Subcutaneous abdominal adipose tissue (tissue), 5 donors: Measurements from ENCODE around the gene SLC2A8.

Source experiments
- H3K27ac ChIP-seq: one replicate; pipeline ENCODE4 v1.7.0; 2013; ENCODE audit warnings: low read depth, mild to moderate bottlenecking, inconsistent platforms, low read length, moderate library complexity
- H3K27me3 ChIP-seq, 5 donors: one replicate each; pipeline ENCODE4 v1.7.0; 2013; ENCODE audit warnings: low read length in 5 of 5, inconsistent platforms in 1 of 5; ENCODE audit not compliant: control insufficient read depth in 5 of 5, insufficient read depth in 4 of 5
- H3K36me3 ChIP-seq, 5 donors: one replicate each; pipeline ENCODE4 v1.7.0; 2013; ENCODE audit warnings: low read length in 5 of 5; ENCODE audit not compliant: control insufficient read depth in 5 of 5, insufficient read depth in 5 of 5
- H3K4me1 ChIP-seq, 5 donors: one replicate each; pipeline ENCODE4 v1.7.0; 2013; ENCODE audit warnings: low read length in 5 of 5, mild to moderate bottlenecking in 3 of 5, moderate library complexity in 1 of 5; ENCODE audit not compliant: control insufficient read depth in 5 of 5, insufficient read depth in 5 of 5
- H3K4me3 ChIP-seq, 5 donors: one replicate each; pipeline ENCODE4 v1.7.0; 2013; ENCODE audit warnings: low read length in 5 of 5, low read depth in 1 of 5
- H3K9ac ChIP-seq, 5 donors: one replicate each; pipeline ENCODE4 v1.7.0; 2013; ENCODE audit warnings: low read length in 5 of 5, mild to moderate bottlenecking in 4 of 5, moderate library complexity in 3 of 5
- H3K9me3 ChIP-seq, 5 donors: one replicate each; pipeline ENCODE4 v1.7.0; 2013; ENCODE audit warnings: low read length in 5 of 5; ENCODE audit not compliant: control insufficient read depth in 5 of 5
- donor health status: healthy.
- donor health status: healthy.
- donor health status: healthy.
- donor health status: healthy.
- donor health status: healthy.

Gene SLC2A8

GRCh38 chr9:127390248-127390545, 6.8 kb upstream of the SLC2A8 start:
- Histone ChIP-seq H3K27me3 (no peaks in the 10 kb centered on the region), H3K9me3 (no peaks in the 10 kb centered on the region), H3K27ac (no peak overlapping the region), H3K4me1 (peaks cover 0 to 12% (median 10%) of the 10 kb centered on the region in 5 donors), H3K9ac (no peak overlapping the region), H3K36me3 (peaks cover 0 to 5% (median 0%) of the 10 kb centered on the region in 5 donors), H3K4me3 (no peak overlapping the region)

- no peak overlapping the region for H3K9ac ChIP-seq
- no peak overlapping the region for H3K27ac ChIP-seq
- peaks cover 0 to 5% (median 0%) of the 10 kb centered on the region in 5 donors for H3K36me3 ChIP-seq
- H3K9me3 ChIP-seq = no peaks in the 10 kb centered on the region
- no peaks in the 10 kb centered on the region for H3K27me3 ChIP-seq
- no peak overlapping the region for H3K4me3 ChIP-seq
- peaks cover 0 to 12% (median 10%) of the 10 kb centered on the region in 5 donors for H3K4me1 ChIP-seq
Measured at GRCh38 chr9:127390563-127390962, 6.4 kb upstream of the SLC2A8 start.

GRCh38 chr9:127392166-127392565, 4.8 kb upstream of the SLC2A8 start:
- Histone ChIP-seq H3K27ac (no peak overlapping the region), H3K4me3 (no peak overlapping the region), H3K9ac (no peak overlapping the region), H3K27me3 (no peaks in the 10 kb centered on the region), H3K36me3 (peaks cover 0 to 5% (median 0%) of the 10 kb centered on the region in 5 donors), H3K9me3 (no peaks in the 10 kb centered on the region), H3K4me1 (peaks cover 0 to 20% (median 19%) of the 10 kb centered on the region in 5 donors)

- Histone ChIP-seq H3K27ac (no peak overlapping the region), H3K9me3 (no peaks in the 10 kb centered on the region), H3K4me3 (no peak overlapping the region), H3K36me3 (peaks cover 0 to 5% (median 0%) of the 10 kb centered on the region in 5 donors), H3K9ac (no peak overlapping the region), H3K4me1 (peaks cover 0 to 25% (median 20%) of the 10 kb centered on the region in 5 donors), H3K27me3 (no peaks in the 10 kb centered on the region)
Measured at GRCh38 chr9:127392976-127393375, 4.0 kb upstream of the SLC2A8 start.

- Histone ChIP-seq H3K4me3 (no peak overlapping the region), H3K27ac (no peak overlapping the region), H3K36me3 (peaks cover 0 to 5% (median 0%) of the 10 kb centered on the region in 5 donors)
Measured at GRCh38 chr9:127393645-127394044, 3.3 kb upstream of the SLC2A8 start.

GRCh38 chr9:127395497-127396252, 1.3 kb upstream of the SLC2A8 start:
- peaks cover 0 to 29% (median 21%) of the 10 kb centered on the region in 5 donors for H3K4me1 ChIP-seq
- no peaks in the 10 kb centered on the region for H3K27me3 ChIP-seq
- H3K27ac ChIP-seq = no peak overlapping the region
- no peaks in the 10 kb centered on the region for H3K9me3 ChIP-seq
- no peak overlapping the region for H3K9ac ChIP-seq
- H3K36me3 ChIP-seq = peaks cover 0 to 12% (median 2%) of the 10 kb centered on the region in 5 donors
- H3K4me3 ChIP-seq = peak overlapping the region in 4 of 5 donors; percentile 74 to 88 (median 78)

More at GRCh38 chr9:127393645-127394044, 3.3 kb upstream of the SLC2A8 start:
- Histone ChIP-seq H3K4me1 (peaks cover 0 to 27% (median 20%) of the 10 kb centered on the region in 5 donors), H3K9ac (no peak overlapping the region), H3K9me3 (no peaks in the 10 kb centered on the region), H3K27me3 (no peaks in the 10 kb centered on the region)

GRCh38 chr9:127396253-127396807, 639 bp upstream of the SLC2A8 start:
- Histone ChIP-seq H3K36me3 (peaks cover 0 to 17% (median 4%) of the 10 kb centered on the region in 5 donors), H3K9ac (peak overlapping the region in 3 of 5 donors; percentile 23 to 74 (median 48)), H3K27ac (peak overlapping the region; percentile 6), H3K27me3 (no peaks in the 10 kb centered on the region), H3K4me1 (peaks cover 0 to 29% (median 21%) of the 10 kb centered on the region in 5 donors), H3K4me3 (peak overlapping the region; percentile 64 to 88 (median 76)), H3K9me3 (no peaks in the 10 kb centered on the region)

- H3K27ac ChIP-seq = no peak overlapping the region
- peak overlapping the region in 4 of 5 donors; percentile 67 to 83 (median 76) for H3K9ac ChIP-seq
- peaks cover 0 to 29% (median 21%) of the 10 kb centered on the region in 5 donors for H3K4me1 ChIP-seq
- no peaks in the 10 kb centered on the region for H3K27me3 ChIP-seq
- peak overlapping the region; percentile 53 to 81 (median 72) for H3K4me3 ChIP-seq
- peaks cover 0 to 30% (median 14%) of the 10 kb centered on the region in 5 donors for H3K36me3 ChIP-seq
- H3K9me3 ChIP-seq = no peaks in the 10 kb centered on the region
Measured at GRCh38 chr9:127397646-127398274, 791 bp downstream of the SLC2A8 start.

- H3K27me3 ChIP-seq = no peaks in the 10 kb centered on the region
- H3K27ac ChIP-seq = no peak overlapping the region
- H3K9ac ChIP-seq = peak overlapping the region in 4 of 5 donors; percentile 66 to 83 (median 74)
- H3K9me3 ChIP-seq = no peaks in the 10 kb centered on the region
- peaks cover 0 to 29% (median 21%) of the 10 kb centered on the region in 5 donors for H3K4me1 ChIP-seq
- peak overlapping the region; percentile 53 to 81 (median 72) for H3K4me3 ChIP-seq
- H3K36me3 ChIP-seq = peaks cover 0 to 33% (median 14%) of the 10 kb centered on the region in 5 donors
Measured at GRCh38 chr9:127398275-127398647, 1.3 kb downstream of the SLC2A8 start.
